ENCODE results near the gene TRIM16. TPM values are rescaled to one million over a fixed set of nuclear protein-coding genes. Genes with fewer than 3 reads are reported as not detected.
"Not testable (repeated sequence)": the region's sequence is repeated elsewhere in the genome, so short reads cannot be mapped to it uniquely, and the experiment has no call there.

The TRIM16 gene
- total and polyA plus RNA-seq, 4 donors = 8.1 to 20.3 (median 13.0) TPM

- WGBS, 2 donors = 98 to 99% methylated on average over 4 of the region's 4 CpGs
Measured at GRCh38 chr17:15642014-15642413, 42.1 kb downstream of the TRIM16 start.

DNA sequence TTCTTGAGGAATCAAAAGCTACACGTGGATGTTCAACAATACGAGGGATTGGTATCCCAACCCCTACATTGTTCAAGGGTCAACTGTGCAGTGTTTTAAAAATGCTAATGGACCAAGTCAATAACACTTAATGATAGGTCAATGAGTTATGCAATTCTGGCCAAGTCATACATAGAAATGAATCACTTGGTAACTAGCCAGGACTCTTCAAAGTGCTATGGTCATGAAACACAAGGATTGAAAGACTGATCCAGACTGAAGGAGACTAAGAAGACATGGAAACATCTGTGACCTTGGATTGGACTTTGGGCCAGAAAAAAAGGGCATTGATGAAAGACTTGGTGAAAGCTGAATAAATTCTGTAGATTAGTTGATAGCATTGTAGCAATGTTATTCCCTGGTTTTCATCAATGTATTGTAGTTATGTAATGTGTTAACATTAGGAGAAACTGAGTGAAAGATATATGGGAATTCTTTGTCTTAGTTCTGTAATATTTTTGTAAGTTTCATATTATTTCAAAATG, 53.1 kb downstream of the TRIM16 start:
- H3K4me1 ChIP-seq (ENCODE audit: control insufficient read depth in 1 of 2, insufficient read depth in 2 of 2, low read length in 2 of 2); H3K9me3 ChIP-seq (ENCODE audit: control insufficient read depth, low read length); ATAC-seq (ENCODE audit: low FRiP score); H3K27me3 ChIP-seq (ENCODE audit: control insufficient read depth in 1 of 2, insufficient read depth in 2 of 2, low read length in 1 of 2); H3K27ac ChIP-seq (ENCODE audit: low read depth in 1 of 2, low read length in 2 of 2); intact Hi-C loops (cut with DNase I); H3K36me3 ChIP-seq (ENCODE audit: control insufficient read depth in 1 of 2, insufficient read depth in 2 of 2, low read length in 1 of 2); DNase-seq; H3K4me3 ChIP-seq (ENCODE audit: low read length in 2 of 2): not testable (repeated sequence)
- 92 to 95% methylated on average over 2 of the region's 2 CpGs for WGBS, 2 donors

More at GRCh38 chr17:15642014-15642413, 42.1 kb downstream of the TRIM16 start:
- H3K27ac ChIP-seq (ENCODE audit: low read depth in 1 of 2, low read length in 2 of 2); H3K27me3 ChIP-seq (ENCODE audit: control insufficient read depth in 1 of 2, insufficient read depth in 2 of 2, low read length in 1 of 2); H3K4me3 ChIP-seq (ENCODE audit: low read length in 2 of 2); H3K4me1 ChIP-seq (ENCODE audit: control insufficient read depth in 1 of 2, insufficient read depth in 2 of 2, low read length in 2 of 2); ATAC-seq (ENCODE audit: low FRiP score); intact Hi-C loops (cut with DNase I); H3K9me3 ChIP-seq (ENCODE audit: control insufficient read depth, low read length); DNase-seq; H3K36me3 ChIP-seq (ENCODE audit: control insufficient read depth in 1 of 2, insufficient read depth in 2 of 2, low read length in 1 of 2): not testable (repeated sequence)

DNA sequence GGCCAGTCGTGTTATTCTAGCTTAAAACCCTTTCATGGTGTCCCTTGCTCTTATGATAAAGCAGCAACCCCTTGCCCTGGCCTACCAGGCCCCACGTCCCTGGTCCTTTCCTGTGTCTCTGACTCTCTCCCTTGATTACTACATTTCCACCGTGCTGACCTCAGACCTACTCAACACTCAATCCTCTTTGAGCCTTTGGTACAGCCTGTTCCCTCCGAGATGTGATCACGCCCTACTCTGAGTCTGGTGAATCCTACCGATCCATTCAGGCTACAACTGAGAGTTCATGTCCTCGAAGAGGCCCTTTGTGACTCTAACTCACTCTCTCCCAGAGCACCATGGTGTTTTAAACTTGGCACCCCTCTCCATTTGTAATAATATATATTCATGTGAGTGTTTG, 54.1 kb downstream of the TRIM16 start:
- H3K4me1 ChIP-seq (ENCODE audit: control insufficient read depth in 1 of 2, insufficient read depth in 2 of 2, low read length in 2 of 2); H3K36me3 ChIP-seq (ENCODE audit: control insufficient read depth in 1 of 2, insufficient read depth in 2 of 2, low read length in 1 of 2): not testable (repeated sequence)
- 88% methylated on average over 7 of the region's 7 CpGs for WGBS, 2 donors

GRCh38 chr17:15623661-15624209, 60.4 kb downstream of the TRIM16 start:
- H3K4me3 ChIP-seq (ENCODE audit: low read length in 2 of 2); intact Hi-C loops (cut with DNase I); H3K9me3 ChIP-seq (ENCODE audit: control insufficient read depth, low read length); DNase-seq; H3K36me3 ChIP-seq (ENCODE audit: control insufficient read depth in 1 of 2, insufficient read depth in 2 of 2, low read length in 1 of 2); H3K27ac ChIP-seq (ENCODE audit: low read depth in 1 of 2, low read length in 2 of 2); H3K27me3 ChIP-seq (ENCODE audit: control insufficient read depth in 1 of 2, insufficient read depth in 2 of 2, low read length in 1 of 2); H3K4me1 ChIP-seq (ENCODE audit: control insufficient read depth in 1 of 2, insufficient read depth in 2 of 2, low read length in 2 of 2); ATAC-seq (ENCODE audit: low FRiP score): not testable (repeated sequence)
- WGBS, 2 donors = 16 to 28% methylated on average over 3 of the region's 3 CpGs

More for the DNA sequence above, 54.1 kb downstream of the TRIM16 start:
- H3K27ac ChIP-seq (ENCODE audit: low read depth in 1 of 2, low read length in 2 of 2); H3K27me3 ChIP-seq (ENCODE audit: control insufficient read depth in 1 of 2, insufficient read depth in 2 of 2, low read length in 1 of 2); H3K9me3 ChIP-seq (ENCODE audit: control insufficient read depth, low read length); DNase-seq; ATAC-seq (ENCODE audit: low FRiP score); H3K4me3 ChIP-seq (ENCODE audit: low read length in 2 of 2); intact Hi-C loops (cut with DNase I): not testable (repeated sequence)

- H3K27ac ChIP-seq (ENCODE audit: low read depth in 1 of 2, low read length in 2 of 2); H3K4me3 ChIP-seq (ENCODE audit: low read length in 2 of 2); ATAC-seq (ENCODE audit: low FRiP score); H3K36me3 ChIP-seq (ENCODE audit: control insufficient read depth in 1 of 2, insufficient read depth in 2 of 2, low read length in 1 of 2); H3K4me1 ChIP-seq (ENCODE audit: control insufficient read depth in 1 of 2, insufficient read depth in 2 of 2, low read length in 2 of 2); DNase-seq; H3K27me3 ChIP-seq (ENCODE audit: control insufficient read depth in 1 of 2, insufficient read depth in 2 of 2, low read length in 1 of 2); intact Hi-C loops (cut with DNase I); H3K9me3 ChIP-seq (ENCODE audit: control insufficient read depth, low read length): not testable (repeated sequence)
- 68 to 79% methylated on average over 3 of the region's 4 CpGs for WGBS, 2 donors
Measured at GRCh38 chr17:15623255-15623654, 60.9 kb downstream of the TRIM16 start.

DNA sequence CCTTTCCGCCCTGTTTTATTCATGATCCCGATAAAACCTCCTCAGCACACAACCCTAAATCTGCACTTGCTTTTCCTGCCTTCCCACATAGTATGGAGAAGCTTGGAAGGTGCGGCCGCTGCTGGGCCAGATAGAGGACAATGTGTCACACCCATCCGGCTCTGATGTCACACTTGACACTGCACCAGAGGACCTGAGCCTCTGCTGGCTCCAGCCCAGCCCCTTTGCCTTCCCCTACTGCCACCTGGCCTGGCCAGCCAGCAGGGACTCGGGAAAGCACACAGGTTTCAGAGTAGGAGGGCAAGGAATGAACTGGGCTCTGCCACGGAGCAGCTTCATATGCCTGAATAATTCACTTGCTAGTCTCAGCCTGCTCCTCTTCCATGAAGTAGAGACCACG, 62.0 kb downstream of the TRIM16 start:
- H3K4me3 ChIP-seq (ENCODE audit: low read length in 2 of 2); intact Hi-C loops (cut with DNase I); H3K36me3 ChIP-seq (ENCODE audit: control insufficient read depth in 1 of 2, insufficient read depth in 2 of 2, low read length in 1 of 2); DNase-seq; ATAC-seq (ENCODE audit: low FRiP score); H3K27ac ChIP-seq (ENCODE audit: low read depth in 1 of 2, low read length in 2 of 2); H3K27me3 ChIP-seq (ENCODE audit: control insufficient read depth in 1 of 2, insufficient read depth in 2 of 2, low read length in 1 of 2); H3K4me1 ChIP-seq (ENCODE audit: control insufficient read depth in 1 of 2, insufficient read depth in 2 of 2, low read length in 2 of 2); H3K9me3 ChIP-seq (ENCODE audit: control insufficient read depth, low read length): not testable (repeated sequence)
- 93% methylated on average over 5 to 6 of the region's 8 CpGs for WGBS, 2 donors

- H3K27ac ChIP-seq (ENCODE audit: low read depth in 1 of 2, low read length in 2 of 2); H3K36me3 ChIP-seq (ENCODE audit: control insufficient read depth in 1 of 2, insufficient read depth in 2 of 2, low read length in 1 of 2); H3K9me3 ChIP-seq (ENCODE audit: control insufficient read depth, low read length); intact Hi-C loops (cut with DNase I); H3K27me3 ChIP-seq (ENCODE audit: control insufficient read depth in 1 of 2, insufficient read depth in 2 of 2, low read length in 1 of 2); H3K4me1 ChIP-seq (ENCODE audit: control insufficient read depth in 1 of 2, insufficient read depth in 2 of 2, low read length in 2 of 2); H3K4me3 ChIP-seq (ENCODE audit: low read length in 2 of 2); DNase-seq: not testable (repeated sequence)
- 10 to 14% methylated on average over 11 of the region's 12 CpGs for WGBS, 2 donors
- peak; percentile 79 for ATAC-seq (ENCODE audit: low FRiP score)
Measured at GRCh38 chr17:15619331-15620058, 64.6 kb downstream of the TRIM16 start, which contains the start of gene FBXW10B. TSS of gene FBXW10B (minus strand) at chr17:15619704. CDS start at chr17:15619512, 192 bp downstream.

DNA sequence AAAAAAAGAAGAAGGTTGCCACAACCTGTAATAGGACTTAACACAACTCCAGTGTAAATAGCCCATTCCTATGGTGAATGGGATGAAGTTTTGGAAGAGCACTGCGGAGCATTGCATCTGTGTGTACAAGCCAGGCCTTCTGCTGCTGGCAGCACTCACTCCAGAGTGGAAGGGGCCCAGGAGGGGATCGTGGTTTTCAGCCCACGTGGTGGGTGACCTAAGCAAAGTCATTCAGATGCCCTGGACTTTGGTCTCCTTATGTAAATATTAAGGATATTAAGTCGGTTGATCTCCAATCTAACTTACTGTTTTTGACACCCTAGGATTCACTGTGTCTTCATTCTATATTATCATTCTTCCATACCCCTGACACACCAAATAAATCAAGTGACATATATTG, 67.3 kb downstream of the TRIM16 start:
- intact Hi-C loops (cut with DNase I); H3K9me3 ChIP-seq (ENCODE audit: control insufficient read depth, low read length); H3K36me3 ChIP-seq (ENCODE audit: control insufficient read depth in 1 of 2, insufficient read depth in 2 of 2, low read length in 1 of 2); H3K27me3 ChIP-seq (ENCODE audit: control insufficient read depth in 1 of 2, insufficient read depth in 2 of 2, low read length in 1 of 2); ATAC-seq (ENCODE audit: low FRiP score); H3K4me1 ChIP-seq (ENCODE audit: control insufficient read depth in 1 of 2, insufficient read depth in 2 of 2, low read length in 2 of 2); H3K27ac ChIP-seq (ENCODE audit: low read depth in 1 of 2, low read length in 2 of 2); H3K4me3 ChIP-seq (ENCODE audit: low read length in 2 of 2); DNase-seq: not testable (repeated sequence)
- 61 to 67% methylated on average over 4 of the region's 4 CpGs for WGBS, 2 donors

GRCh38 chr17:15615850-15616249, 68.3 kb downstream of the TRIM16 start:
- H3K4me1 ChIP-seq (ENCODE audit: control insufficient read depth in 1 of 2, insufficient read depth in 2 of 2, low read length in 2 of 2); H3K27ac ChIP-seq (ENCODE audit: low read depth in 1 of 2, low read length in 2 of 2); H3K27me3 ChIP-seq (ENCODE audit: control insufficient read depth in 1 of 2, insufficient read depth in 2 of 2, low read length in 1 of 2); intact Hi-C loops (cut with DNase I); ATAC-seq (ENCODE audit: low FRiP score); H3K4me3 ChIP-seq (ENCODE audit: low read length in 2 of 2); H3K9me3 ChIP-seq (ENCODE audit: control insufficient read depth, low read length); DNase-seq; H3K36me3 ChIP-seq (ENCODE audit: control insufficient read depth in 1 of 2, insufficient read depth in 2 of 2, low read length in 1 of 2): not testable (repeated sequence)
- WGBS, 2 donors = 36 to 45% methylated on average over 6 of the region's 6 CpGs
